Fibroblast of skin of left quadriceps (primary cell): ENCODE results near the gene HOXC10.

Experiments used
- DNase-seq, 2 experiments: peaks; one replicate each; pipeline ENCODE4 v3.0.0-alpha.2; 2013; ENCODE audit warnings: low read depth in 2 of 2

The HOXC10 gene

DNA sequence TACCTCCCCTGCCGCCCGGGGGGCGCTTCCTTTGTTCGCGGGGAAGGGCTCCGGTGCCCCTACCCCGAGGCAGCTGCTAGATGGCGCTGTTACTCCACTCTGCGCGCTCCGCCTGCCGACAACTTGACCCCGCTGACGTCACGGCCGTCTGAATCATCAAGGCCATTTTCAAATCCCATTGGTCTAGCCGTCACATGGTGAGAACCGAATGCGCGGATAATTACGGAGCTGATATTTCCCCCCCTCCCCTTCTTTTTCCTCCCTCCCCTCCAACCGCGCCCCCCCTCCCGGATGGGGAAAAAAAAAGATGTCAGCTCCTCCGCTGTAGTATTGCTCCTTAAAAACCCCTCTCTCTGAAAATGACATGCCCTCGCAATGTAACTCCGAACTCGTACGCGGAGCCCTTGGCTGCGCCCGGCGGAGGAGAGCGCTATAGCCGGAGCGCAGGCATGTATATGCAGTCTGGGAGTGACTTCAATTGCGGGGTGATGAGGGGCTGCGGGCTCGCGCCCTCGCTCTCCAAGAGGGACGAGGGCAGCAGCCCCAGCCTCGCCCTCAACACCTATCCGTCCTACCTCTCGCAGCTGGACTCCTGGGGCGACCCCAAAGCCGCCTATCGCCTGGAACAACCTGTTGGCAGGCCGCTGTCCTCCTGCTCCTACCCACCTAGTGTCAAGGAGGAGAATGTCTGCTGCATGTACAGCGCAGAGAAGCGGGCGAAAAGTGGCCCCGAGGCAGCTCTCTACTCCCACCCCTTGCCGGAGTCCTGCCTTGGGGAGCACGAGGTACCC, at the start of gene HOXC10:
HOXC10 (plus strand) TSS at position 246 of the 791 bp plus-strand sequence; CDS start at position 360, 114 bp downstream.
- DNase-seq, result peak; percentile 98

DNA sequence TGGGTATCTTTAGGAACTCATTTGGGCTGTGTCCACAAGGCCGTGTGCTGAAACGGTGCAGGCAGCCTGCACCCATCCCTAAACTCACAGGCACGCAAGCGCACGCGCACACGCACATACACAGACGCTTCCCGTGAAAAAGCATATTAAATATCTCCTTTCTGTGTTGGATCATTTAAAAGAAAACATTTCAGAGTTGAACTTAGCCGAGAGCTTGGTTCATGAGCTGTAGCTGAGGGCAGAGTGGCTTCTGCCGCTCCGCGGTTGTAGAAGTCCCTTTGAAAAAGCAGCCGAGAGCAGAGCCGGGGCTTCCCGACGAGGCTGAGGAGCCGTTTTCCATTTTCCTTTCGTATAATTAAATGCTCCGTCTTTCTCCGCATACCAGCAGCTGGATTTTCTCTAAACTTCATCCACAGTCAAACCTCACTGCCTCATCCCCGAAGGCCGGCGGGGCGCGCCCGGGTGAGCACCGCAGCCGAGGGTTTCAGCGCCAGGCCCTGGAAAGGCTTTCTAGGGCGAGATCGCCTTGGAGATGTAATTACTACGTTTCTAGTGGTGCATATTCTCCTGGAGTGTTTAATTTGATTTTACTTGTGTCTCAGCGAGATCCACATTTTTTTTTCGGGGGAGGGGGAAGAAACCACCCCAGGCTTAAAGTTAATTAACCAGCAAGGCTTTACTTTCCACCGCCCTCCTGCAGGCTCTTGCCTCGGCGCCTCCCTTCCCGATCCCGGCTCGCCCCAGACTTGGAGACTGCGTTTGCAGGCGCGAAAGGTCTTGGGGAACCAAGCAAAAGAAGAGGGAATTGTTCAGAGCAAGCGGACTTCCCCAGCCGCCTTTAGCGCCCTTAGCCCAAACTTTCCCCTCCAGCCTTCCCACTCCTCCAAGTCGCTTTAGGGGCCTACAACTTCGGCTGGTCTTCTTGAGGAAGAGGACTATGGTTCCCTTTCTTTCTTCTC, 49.3 kb upstream of the HOXC10 start:
- DNase-seq, result no peak

DNA sequence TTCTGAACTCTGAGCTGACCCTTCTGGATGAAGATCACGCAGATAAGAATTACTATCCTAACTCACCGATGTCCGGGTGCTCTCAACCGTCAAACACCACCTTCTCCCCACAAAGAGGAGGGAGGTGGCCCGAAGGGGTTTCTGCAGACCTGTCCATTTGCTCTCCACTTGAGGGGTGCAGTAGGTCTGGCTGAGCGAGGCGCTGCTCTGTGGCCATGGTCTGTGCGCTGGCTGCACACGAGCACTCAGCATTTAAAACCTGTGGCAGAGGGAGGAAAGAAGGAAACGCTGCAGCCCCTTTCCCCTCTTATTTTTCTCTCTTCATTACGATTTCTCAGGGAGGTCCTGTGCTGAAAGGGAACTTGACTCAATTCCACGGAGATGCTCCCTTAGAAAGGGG, 47.8 kb upstream of the HOXC10 start:
- DNase-seq, result no peak

DNA sequence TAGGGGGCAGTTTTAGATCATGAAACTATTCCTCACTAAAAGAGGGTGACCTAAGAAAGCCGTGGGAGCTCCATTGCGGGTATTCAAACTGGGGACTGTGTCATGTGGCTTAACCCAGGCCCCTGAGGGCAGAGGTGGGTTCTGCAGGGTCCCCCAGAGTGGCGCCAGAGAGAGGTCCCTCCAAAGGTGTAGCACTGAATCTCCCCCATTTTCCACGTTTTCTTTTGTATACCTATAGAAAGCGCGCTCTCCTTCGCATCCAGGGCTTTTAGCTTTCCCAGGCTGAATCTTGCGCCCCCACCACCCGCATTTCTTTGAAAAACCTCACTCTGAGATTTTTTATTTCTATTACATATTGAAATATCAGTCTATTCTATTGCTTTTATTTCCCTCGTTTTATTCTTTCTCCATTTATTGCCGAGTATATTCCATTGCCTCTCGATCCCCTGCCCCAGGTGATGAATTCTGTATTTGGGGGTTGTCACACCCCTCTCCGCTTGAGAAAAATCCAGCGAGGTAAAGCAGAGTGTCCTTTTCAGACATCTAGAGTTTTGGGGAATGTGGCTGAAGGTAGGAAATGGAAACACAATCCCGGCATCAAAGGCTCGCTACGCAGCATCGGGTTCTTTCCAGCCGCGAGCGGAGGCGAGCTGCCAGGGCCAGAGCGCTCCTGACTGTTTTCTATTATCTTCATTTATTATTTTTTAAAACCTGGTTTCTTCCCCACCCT, 47.2 kb upstream of the HOXC10 start:
- no peak for DNase-seq

DNA sequence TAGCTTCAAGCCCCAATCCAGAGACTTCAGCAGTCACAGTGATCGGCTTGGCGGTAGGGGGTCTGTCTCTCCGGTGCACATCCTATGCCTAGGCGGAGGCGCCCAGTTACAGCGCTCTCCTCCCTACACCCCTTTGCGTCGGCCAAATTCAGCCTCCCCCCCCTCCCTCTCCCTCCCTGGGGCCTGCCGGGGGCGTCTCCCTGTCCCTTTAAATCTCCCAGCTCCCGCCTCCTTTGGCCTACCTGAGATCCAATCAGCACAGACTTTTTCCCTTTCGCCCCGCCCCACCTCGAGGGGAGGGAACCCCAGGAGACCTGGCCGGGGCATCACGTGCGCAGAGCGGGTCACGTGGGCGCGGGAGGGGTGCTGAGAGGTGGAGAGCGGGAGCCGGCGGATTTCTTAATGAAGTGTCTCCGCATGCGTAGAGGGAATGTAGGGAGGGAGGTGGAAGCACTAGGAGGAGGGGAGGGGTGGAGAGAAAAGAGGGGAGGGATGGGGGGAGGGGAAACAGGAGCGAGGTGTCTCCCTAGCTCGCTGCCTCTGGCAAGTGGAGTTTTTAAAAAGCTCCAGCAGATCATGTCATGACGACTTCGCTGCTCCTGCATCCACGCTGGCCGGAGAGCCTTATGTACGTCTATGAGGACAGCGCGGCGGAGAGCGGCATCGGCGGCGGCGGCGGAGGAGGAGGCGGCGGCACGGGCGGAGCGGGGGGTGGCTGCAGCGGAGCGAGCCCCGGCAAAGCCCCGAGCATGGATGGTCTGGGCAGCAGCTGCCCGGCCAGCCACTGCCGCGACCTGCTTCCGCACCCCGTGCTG, 46.4 kb upstream of the HOXC10 start, which contains the start of gene HOXC13:
HOXC13 (plus strand) TSS at position 506 of the 815 bp plus-strand sequence; CDS start at position 582, 76 bp downstream.
- DNase-seq, result peak; percentile 35 to 40

DNA sequence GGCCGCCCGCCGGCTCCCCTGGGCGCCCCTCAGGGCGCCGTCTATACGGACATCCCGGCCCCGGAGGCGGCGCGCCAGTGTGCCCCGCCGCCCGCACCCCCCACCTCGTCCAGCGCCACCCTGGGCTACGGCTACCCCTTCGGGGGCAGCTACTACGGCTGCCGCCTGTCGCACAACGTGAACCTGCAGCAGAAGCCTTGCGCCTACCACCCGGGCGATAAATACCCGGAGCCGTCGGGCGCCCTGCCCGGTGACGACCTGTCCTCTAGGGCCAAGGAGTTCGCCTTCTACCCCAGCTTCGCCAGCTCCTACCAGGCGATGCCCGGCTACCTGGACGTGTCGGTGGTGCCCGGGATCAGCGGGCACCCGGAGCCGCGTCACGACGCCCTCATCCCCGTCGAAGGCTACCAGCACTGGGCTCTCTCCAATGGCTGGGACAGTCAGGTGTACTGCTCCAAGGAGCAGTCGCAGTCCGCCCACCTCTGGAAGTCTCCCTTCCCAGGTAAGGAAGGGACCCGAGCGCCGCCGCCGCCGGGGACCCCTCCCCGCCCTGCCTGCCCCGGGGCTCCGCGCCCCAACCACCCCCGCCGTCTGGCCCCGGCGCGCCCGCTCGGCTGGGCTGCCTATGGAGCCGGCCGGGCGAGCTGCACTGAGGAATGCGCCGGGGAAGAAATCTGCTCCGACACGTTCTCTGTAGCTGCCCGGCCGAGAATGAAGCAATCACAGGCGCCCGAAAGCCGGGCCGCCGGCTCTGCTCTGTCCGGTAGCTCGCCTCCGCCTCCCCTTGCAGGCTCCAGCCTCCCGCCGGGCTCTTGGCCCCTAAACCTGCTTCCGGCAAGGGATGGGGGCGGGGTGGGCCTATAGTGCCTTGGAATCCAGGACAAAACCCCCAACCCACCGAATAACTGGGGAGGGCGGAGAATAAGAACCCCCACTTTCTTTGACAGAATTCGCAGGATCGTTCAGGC, 45.5 kb upstream of the HOXC10 start:
- no peak for DNase-seq

DNA sequence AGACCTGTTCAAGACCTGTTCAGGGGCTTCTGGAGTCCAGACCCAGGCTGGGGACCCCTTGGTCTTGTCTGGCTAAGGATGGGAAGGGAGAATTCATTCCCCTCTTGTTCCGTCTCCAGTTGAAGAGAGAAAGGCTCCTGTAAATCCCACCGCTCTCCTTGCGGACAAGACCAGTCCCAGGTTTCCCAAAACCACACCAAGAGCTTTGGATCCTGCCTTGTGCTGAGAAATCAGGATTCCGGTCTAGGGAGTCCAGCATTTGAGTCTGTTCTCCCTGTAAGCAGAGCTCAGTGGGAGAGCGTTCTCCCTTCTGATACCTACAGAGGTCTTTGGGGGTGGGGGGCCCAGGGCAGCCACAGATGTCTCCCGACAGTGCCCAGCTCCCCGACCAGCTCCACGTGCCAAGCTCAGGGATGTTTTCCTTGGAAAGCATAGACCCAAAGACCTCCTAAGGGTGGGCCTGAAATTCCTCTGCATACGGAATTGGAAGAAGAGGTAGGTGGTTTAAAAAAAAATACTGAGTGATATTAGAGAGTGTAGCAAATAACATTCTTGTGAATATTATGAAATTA, 44.4 kb upstream of the HOXC10 start:
- DNase-seq, result no peak

DNA sequence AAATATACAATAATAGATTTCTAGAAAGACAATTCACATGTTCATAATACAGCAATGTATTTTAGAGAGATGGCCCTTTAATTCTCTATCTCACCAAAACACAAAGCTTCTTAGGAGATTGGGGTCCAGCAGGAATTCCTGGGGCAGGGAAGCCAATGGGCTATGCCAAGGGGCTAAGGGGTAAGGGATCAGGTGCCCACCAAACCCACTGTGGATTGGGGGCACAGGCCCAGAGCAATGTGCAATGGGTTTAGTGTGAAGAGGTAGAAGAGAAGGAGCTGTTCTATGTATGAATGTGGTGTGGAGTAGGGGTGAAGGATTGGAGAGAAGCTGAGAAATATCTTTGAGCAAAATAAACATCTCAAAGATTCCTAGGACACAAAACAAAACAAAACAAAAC, 43.8 kb upstream of the HOXC10 start:
- DNase-seq, result no peak

DNA sequence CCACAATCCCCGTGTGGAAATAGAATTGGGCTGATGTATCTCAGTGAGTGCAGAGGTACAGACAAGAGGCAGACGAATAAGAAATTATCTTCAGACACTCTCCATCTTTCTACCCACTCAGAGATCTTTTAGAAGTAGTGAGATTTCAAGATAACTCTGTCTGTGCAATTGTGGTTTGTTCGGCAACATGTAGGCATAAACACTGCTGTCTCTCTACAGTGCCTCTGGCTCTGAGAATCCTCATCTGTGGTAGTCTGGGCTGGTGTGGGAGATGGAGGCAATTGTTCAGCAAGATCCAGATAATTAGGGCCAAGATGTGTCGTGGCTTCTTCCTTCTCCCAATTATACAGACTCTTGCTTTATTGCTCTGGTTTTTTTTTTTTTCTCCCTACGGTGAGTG, 43.2 kb upstream of the HOXC10 start:
- no peak for DNase-seq

DNA sequence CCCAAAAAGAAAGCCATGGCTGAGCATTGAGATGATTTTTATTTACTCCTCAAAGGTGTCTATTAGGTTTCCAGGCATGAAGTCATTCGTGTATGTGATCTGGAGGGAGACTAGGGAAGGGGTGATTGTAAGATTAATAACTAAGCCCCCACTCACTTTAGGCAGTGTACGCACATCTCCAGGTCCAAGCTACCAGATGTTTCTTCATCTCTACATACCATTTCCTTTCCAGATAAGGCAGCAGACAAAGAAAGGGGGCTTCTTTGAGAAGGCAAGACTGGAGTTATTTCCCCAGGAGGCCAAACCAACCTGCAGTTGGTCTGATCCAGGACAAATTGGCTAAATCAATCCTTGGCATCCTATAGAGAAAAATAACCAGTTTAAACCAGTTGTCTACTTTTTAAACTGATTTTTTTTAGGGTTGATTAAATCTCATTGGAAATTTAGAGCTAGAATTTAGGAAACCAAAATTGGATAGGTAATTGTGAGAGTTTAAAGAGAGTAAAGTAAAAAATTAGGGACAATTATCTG, 42.4 kb upstream of the HOXC10 start:
- DNase-seq, result no peak

DNA sequence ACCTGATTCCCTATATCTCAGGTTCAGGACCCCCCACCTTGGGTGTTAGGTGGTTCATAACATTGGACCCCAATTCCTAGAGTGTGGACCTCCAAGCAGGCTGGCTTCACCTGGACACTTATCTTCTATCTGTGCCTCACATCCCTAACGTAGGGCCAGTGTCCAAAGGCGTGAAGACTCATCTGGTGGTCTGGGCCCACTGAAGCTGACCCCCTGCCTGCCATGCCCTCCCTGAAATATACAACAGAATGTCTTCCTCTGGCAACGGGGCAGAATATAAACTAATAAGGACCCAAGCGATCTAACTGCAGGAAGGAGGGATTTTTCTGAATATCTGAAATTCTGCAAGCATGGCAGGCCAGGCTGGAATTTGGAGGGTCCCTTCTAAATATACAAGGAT, 40.7 kb upstream of the HOXC10 start:
- DNase-seq, result no peak

DNA sequence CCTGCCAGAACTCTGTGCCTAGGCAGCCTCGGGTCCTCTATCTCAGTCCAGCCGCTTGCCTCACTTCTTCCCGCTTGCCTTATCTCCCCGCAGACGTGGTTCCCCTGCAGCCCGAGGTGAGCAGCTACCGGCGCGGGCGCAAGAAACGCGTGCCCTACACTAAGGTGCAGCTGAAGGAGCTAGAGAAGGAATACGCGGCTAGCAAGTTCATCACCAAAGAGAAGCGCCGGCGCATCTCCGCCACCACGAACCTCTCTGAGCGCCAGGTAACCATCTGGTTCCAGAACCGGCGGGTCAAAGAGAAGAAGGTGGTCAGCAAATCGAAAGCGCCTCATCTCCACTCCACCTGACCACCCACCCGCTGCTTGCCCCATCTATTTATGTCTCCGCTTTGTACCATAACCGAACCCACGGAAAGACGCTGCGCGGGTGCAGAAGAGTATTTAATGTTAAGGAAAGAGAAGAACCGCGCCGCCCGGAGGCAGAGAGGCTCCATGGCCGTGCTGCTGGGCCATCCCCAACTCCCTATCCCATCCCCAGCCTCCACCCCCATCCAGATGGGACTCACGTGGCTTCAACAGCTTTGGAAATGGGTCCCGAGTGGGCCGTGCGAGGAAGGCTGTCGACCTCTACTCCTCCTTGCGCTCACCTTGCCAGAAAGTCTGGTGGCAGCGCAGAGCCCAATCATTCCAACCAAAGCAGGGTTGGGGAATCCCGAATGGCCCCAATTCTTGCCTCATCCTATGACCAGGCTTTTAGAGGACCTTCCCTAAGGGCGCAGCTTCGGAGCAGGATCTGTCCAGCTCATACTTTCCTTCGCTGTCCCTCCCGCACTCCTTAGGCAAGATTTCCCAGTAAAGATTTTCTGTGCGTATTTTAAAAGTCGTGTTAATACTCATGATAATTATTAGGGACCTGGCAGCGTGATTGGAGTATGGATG, 39.8 kb upstream of the HOXC10 start:
- no peak for DNase-seq

DNA sequence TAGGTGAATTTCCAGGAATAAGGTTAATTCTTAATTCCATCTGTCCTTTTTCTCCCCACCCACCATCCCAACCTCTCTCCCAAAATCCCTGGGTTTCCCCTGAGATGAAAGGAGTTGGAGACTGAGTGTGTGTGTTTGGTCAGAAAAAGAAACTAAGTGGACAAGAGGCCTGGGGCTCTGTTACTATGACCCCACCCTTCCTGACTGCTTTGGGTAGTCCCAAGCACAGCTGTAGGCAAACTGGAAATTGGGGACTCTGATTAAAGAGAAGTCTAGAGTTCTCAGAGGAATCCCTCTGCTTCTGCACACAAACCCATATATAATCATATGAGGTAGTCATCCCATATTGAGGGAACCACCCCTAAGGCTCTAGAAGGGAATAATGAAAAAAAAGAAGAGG, 37.2 kb upstream of the HOXC10 start:
- DNase-seq, result no peak

DNA sequence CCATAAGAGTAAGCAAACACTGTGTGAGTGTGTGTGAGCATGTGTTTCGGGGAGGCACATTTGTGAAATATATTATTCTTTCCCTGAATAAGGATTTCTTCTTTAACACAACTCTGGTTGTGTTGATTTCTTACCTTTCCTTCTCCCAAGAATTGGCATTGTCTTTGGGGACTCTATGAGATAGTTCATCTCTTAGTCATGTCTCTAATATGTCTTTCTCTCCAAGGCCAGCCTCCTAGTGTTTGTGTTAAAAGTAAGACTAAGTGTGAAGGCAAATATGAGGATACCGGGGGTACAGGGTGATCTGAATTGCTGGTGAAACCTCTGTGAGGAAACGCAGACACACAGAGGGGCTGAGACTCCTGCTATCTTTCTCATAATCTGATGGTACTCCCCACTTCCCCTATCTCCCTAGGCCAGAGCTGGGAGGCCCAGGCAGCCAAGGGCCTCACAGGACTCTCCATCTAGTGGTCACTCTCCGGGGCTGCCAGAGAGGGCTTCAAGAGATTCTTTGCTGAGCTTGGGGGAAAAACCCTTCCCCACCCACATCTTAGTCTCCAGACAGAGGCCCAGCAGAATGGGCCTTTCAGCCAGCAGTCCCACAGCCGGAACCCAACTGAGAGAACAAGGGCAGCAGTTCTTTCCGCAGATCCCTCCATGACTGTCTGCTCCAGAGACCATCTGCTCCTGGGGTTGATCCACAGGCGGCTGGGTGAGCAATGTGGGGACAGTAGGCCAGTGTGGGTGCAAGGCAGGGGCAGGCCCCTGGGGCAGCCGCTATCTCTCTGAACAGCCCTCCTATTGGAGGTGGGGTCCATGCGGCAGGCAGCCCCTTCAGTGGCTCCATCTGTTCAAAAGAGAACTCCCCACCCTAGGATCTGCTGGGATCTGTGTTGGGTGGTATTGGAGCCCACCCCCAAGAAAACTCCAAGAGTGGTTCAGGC, 36.0 kb upstream of the HOXC10 start:
- no peak for DNase-seq

DNA sequence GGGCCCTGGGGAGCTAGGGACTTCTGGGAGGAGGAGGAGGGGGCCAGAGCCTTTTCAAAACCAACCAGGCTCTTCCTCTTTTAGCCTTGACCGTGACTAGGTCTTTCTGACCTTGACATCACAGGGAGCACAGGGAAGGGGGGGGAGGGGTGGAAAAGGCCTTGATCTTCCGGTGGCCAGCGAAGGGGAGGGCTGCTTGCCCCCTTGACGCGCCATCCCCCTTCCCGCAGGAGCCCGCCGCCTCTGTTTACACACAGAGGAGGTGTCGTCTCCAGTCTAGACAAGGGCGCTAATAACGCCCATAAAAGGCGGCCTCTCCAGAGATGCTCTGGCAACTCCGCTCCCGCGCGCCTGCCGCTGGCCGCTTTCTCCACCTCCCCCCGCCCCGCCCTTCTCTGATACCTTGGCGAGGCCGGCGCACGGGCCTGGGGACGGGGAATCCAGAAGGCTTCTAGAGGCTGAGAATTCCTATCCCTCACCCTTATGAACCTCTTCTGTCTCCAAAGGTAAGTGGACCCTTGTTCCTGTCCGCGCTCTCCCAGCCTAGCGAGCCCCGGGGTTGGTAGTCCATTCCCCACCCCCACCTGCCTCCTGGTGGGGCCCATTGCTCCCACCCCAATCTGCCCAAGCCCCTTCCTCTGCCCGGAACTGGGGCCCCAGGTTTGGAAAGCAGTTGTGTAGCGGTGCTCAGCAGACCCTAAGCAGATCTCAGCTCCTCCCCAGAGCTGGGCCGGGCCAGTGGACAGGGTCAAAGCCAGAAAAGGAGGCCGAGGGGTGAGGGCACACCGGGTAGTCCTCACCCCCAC, 35.1 kb upstream of the HOXC10 start:
- DNase-seq, result no peak

DNA sequence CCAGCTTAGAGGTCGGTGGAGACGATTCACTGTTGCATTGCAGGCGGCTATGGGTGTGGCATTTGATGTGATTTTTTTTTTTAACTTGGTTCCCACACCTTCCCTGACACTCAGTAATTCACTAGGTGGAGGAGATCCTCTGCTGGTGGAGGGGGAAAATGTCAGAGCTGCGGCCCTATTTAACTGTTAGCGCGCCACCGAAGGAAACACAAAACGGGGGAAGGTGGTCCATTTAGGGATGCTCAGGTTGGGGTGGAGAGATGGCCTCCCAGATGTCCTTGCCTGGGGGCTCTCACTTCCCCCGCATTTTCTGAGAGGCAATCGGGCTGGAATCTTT, 34.5 kb upstream of the HOXC10 start:
- DNase-seq, result no peak
